C4-2B (cell line): Measurements from ENCODE around the gene PDE4DIP.
"Not testable (repeated sequence)": the region's sequence is repeated elsewhere in the genome, so short reads cannot be mapped to it uniquely, and the experiment has no call there.

Source experiments
- CTCF ChIP-seq: fragments of 450-650 bp; conservative IDR thresholded peaks from 2 replicates; pipeline ENCODE4 v1.5.1; 2017; ENCODE audit warnings: mild to moderate bottlenecking
- ZFX ChIP-seq: fragments of 450-650 bp; IDR thresholded peaks from 2 replicates; pipeline ENCODE4 v1.6.1; 2017

GRCh38 chr1:149024327-149024726 is 180.1 kb downstream of the PDE4DIP start:
- not testable (repeated sequence) for TF ChIP-seq CTCF, ZFX
